ENCODE data around the gene MGAT5.

The MGAT5 gene

GRCh38 chr2:134253117-134253704 is 661 bp upstream of the MGAT5 start:
- Histone ChIP-seq H3K27ac (ENCODE audit: low read length) (no peak overlapping the region), H3K9me3 (ENCODE audit: control insufficient read depth, insufficient read depth, low read length) (no peaks in the 10 kb centered on the region)
- WGBS (ENCODE audit: insufficient coverage, insufficient read length) = no CpG with 5 or more reads among the region's 4 CpGs

GRCh38 chr2:134254824-134255223 is 952 bp downstream of the MGAT5 start:
- H3K4me3 ChIP-seq (ENCODE audit: low read length) = no peak overlapping the region
- no peak for DNase-seq (ENCODE audit: low read depth, low spot score)
- no peaks in the 10 kb centered on the region for H3K9me3 ChIP-seq (ENCODE audit: control insufficient read depth, insufficient read depth, low read length)
- no peaks in the 10 kb centered on the region for H3K4me1 ChIP-seq (ENCODE audit: control insufficient read depth, insufficient read depth, low read length)
- H3K27me3 ChIP-seq (ENCODE audit: control insufficient read depth, insufficient read depth, low read length) = no peaks in the 10 kb centered on the region
- no peak overlapping the region for H3K27ac ChIP-seq (ENCODE audit: low read length)
- H3K36me3 ChIP-seq (ENCODE audit: control insufficient read depth, insufficient read depth, low read length) = peaks cover 4% of the 10 kb centered on the region

More at GRCh38 chr2:134253117-134253704, 661 bp upstream of the MGAT5 start:
- H3K4me1 ChIP-seq (ENCODE audit: control insufficient read depth, insufficient read depth, low read length) = no peaks in the 10 kb centered on the region
- peaks cover 4% of the 10 kb centered on the region for H3K36me3 ChIP-seq (ENCODE audit: control insufficient read depth, insufficient read depth, low read length)
- no peaks in the 10 kb centered on the region for H3K27me3 ChIP-seq (ENCODE audit: control insufficient read depth, insufficient read depth, low read length)
- H3K4me3 ChIP-seq (ENCODE audit: low read length) = no peak overlapping the region
- DNase-seq (ENCODE audit: low read depth, low spot score) = no peak

- Histone ChIP-seq H3K4me3 (ENCODE audit: low read length) (no peak overlapping the region), H3K36me3 (ENCODE audit: control insufficient read depth, insufficient read depth, low read length) (peaks cover 4% of the 10 kb centered on the region), H3K9me3 (ENCODE audit: control insufficient read depth, insufficient read depth, low read length) (no peaks in the 10 kb centered on the region), H3K4me1 (ENCODE audit: control insufficient read depth, insufficient read depth, low read length) (0 out of 2 replicates have a peak, but pooled peaks cover 3% of the 10 kb centered on the region), H3K27me3 (ENCODE audit: control insufficient read depth, insufficient read depth, low read length) (no peaks in the 10 kb centered on the region), H3K27ac (ENCODE audit: low read length) (no peak overlapping the region)
- WGBS (ENCODE audit: insufficient coverage, insufficient read length) = no CpG with 5 or more reads among the region's 2 CpGs
- DNase-seq (ENCODE audit: low read depth, low spot score) = no peak
Measured at GRCh38 chr2:134256956-134257355, 3.1 kb downstream of the MGAT5 start.

- no peaks in the 10 kb centered on the region for H3K27me3 ChIP-seq (ENCODE audit: control insufficient read depth, insufficient read depth, low read length)
- H3K27ac ChIP-seq (ENCODE audit: low read length) = no peak overlapping the region
- no peak overlapping the region for H3K4me3 ChIP-seq (ENCODE audit: low read length)
- H3K36me3 ChIP-seq (ENCODE audit: control insufficient read depth, insufficient read depth, low read length) = peaks cover 4% of the 10 kb centered on the region
- H3K4me1 ChIP-seq (ENCODE audit: control insufficient read depth, insufficient read depth, low read length) = 0 out of 2 replicates have a peak, but pooled peaks cover 3% of the 10 kb centered on the region
- no peaks in the 10 kb centered on the region for H3K9me3 ChIP-seq (ENCODE audit: control insufficient read depth, insufficient read depth, low read length)
- DNase-seq (ENCODE audit: low read depth, low spot score) = no peak
Measured at GRCh38 chr2:134257509-134257908, 3.6 kb downstream of the MGAT5 start.

- H3K9me3 ChIP-seq (ENCODE audit: control insufficient read depth, insufficient read depth, low read length) = no peaks in the 10 kb centered on the region
- H3K4me1 ChIP-seq (ENCODE audit: control insufficient read depth, insufficient read depth, low read length) = 0 out of 2 replicates have a peak, but pooled peaks cover 3% of the 10 kb centered on the region
- no peak overlapping the region for H3K4me3 ChIP-seq (ENCODE audit: low read length)
- no CpG with 5 or more reads among the region's 7 CpGs for WGBS (ENCODE audit: insufficient coverage, insufficient read length)
- H3K27me3 ChIP-seq (ENCODE audit: control insufficient read depth, insufficient read depth, low read length) = no peaks in the 10 kb centered on the region
- H3K36me3 ChIP-seq (ENCODE audit: control insufficient read depth, insufficient read depth, low read length) = peaks cover 4% of the 10 kb centered on the region
- no peak overlapping the region for H3K27ac ChIP-seq (ENCODE audit: low read length)
- no peak for DNase-seq (ENCODE audit: low read depth, low spot score)
Measured at GRCh38 chr2:134257965-134258683, 4.3 kb downstream of the MGAT5 start.

GRCh38 chr2:134258684-134259388 is 5.0 kb downstream of the MGAT5 start:
- no peak overlapping the region for H3K4me3 ChIP-seq (ENCODE audit: low read length)
- no peak for DNase-seq (ENCODE audit: low read depth, low spot score)
- peaks cover 4% of the 10 kb centered on the region for H3K36me3 ChIP-seq (ENCODE audit: control insufficient read depth, insufficient read depth, low read length)
- 0 out of 2 replicates have a peak, but pooled peaks cover 3% of the 10 kb centered on the region for H3K4me1 ChIP-seq (ENCODE audit: control insufficient read depth, insufficient read depth, low read length)
- no peaks in the 10 kb centered on the region for H3K9me3 ChIP-seq (ENCODE audit: control insufficient read depth, insufficient read depth, low read length)
- H3K27me3 ChIP-seq (ENCODE audit: control insufficient read depth, insufficient read depth, low read length) = no peaks in the 10 kb centered on the region
- no CpG with 5 or more reads among the region's 7 CpGs for WGBS (ENCODE audit: insufficient coverage, insufficient read length)
- H3K27ac ChIP-seq (ENCODE audit: low read length) = no peak overlapping the region

- WGBS (ENCODE audit: insufficient coverage, insufficient read length) = no CpG with 5 or more reads among the region's 2 CpGs
- H3K27ac ChIP-seq (ENCODE audit: low read length) = no peak overlapping the region
- 0 out of 2 replicates have a peak, but pooled peaks cover 3% of the 10 kb centered on the region for H3K4me1 ChIP-seq (ENCODE audit: control insufficient read depth, insufficient read depth, low read length)
- H3K4me3 ChIP-seq (ENCODE audit: low read length) = no peak overlapping the region
- H3K27me3 ChIP-seq (ENCODE audit: control insufficient read depth, insufficient read depth, low read length) = no peaks in the 10 kb centered on the region
- no peaks in the 10 kb centered on the region for H3K9me3 ChIP-seq (ENCODE audit: control insufficient read depth, insufficient read depth, low read length)
- no peaks in the 10 kb centered on the region for H3K36me3 ChIP-seq (ENCODE audit: control insufficient read depth, insufficient read depth, low read length)
- DNase-seq (ENCODE audit: low read depth, low spot score) = no peak
Measured at GRCh38 chr2:134259571-134259970, 5.7 kb downstream of the MGAT5 start.

GRCh38 chr2:134259994-134260393 is 6.1 kb downstream of the MGAT5 start:
- no peaks in the 10 kb centered on the region for H3K9me3 ChIP-seq (ENCODE audit: control insufficient read depth, insufficient read depth, low read length)
- DNase-seq (ENCODE audit: low read depth, low spot score) = no peak
- H3K27ac ChIP-seq (ENCODE audit: low read length) = no peak overlapping the region
- no peak overlapping the region for H3K4me3 ChIP-seq (ENCODE audit: low read length)
- no peaks in the 10 kb centered on the region for H3K36me3 ChIP-seq (ENCODE audit: control insufficient read depth, insufficient read depth, low read length)
- no CpG with 5 or more reads among the region's 8 CpGs for WGBS (ENCODE audit: insufficient coverage, insufficient read length)
- 0 out of 2 replicates have a peak, but pooled peaks cover 3% of the 10 kb centered on the region for H3K4me1 ChIP-seq (ENCODE audit: control insufficient read depth, insufficient read depth, low read length)
- H3K27me3 ChIP-seq (ENCODE audit: control insufficient read depth, insufficient read depth, low read length) = no peaks in the 10 kb centered on the region

GRCh38 chr2:134260713-134261112 is 6.8 kb downstream of the MGAT5 start:
- Histone ChIP-seq H3K27me3 (ENCODE audit: control insufficient read depth, insufficient read depth, low read length) (no peaks in the 10 kb centered on the region), H3K9me3 (ENCODE audit: control insufficient read depth, insufficient read depth, low read length) (no peaks in the 10 kb centered on the region), H3K36me3 (ENCODE audit: control insufficient read depth, insufficient read depth, low read length) (no peaks in the 10 kb centered on the region), H3K27ac (ENCODE audit: low read length) (no peak overlapping the region), H3K4me3 (ENCODE audit: low read length) (no peak overlapping the region), H3K4me1 (ENCODE audit: control insufficient read depth, insufficient read depth, low read length) (0 out of 2 replicates have a peak, but pooled peaks cover 3% of the 10 kb centered on the region)
- DNase-seq (ENCODE audit: low read depth, low spot score) = no peak
- WGBS (ENCODE audit: insufficient coverage, insufficient read length) = no CpG with 5 or more reads among the region's 2 CpGs

GRCh38 chr2:134261398-134262131 is 7.7 kb downstream of the MGAT5 start:
- H3K36me3 ChIP-seq (ENCODE audit: control insufficient read depth, insufficient read depth, low read length) = no peaks in the 10 kb centered on the region
- no peaks in the 10 kb centered on the region for H3K27me3 ChIP-seq (ENCODE audit: control insufficient read depth, insufficient read depth, low read length)
- no peaks in the 10 kb centered on the region for H3K9me3 ChIP-seq (ENCODE audit: control insufficient read depth, insufficient read depth, low read length)
- no peak overlapping the region for H3K4me3 ChIP-seq (ENCODE audit: low read length)
- no peak for DNase-seq (ENCODE audit: low read depth, low spot score)
- WGBS (ENCODE audit: insufficient coverage, insufficient read length) = no CpG with 5 or more reads among the region's 6 CpGs
- no peak overlapping the region for H3K27ac ChIP-seq (ENCODE audit: low read length)
- 0 out of 2 replicates have a peak, but pooled peaks cover 3% of the 10 kb centered on the region for H3K4me1 ChIP-seq (ENCODE audit: control insufficient read depth, insufficient read depth, low read length)
